GM12892 (cell line): ENCODE data around the gene SYPL1.

Source experiments
- DNase-seq: peaks from one replicate; pipeline ENCODE4 v3.0.0; 2011; ENCODE audit not compliant: insufficient read length
- FAIRE-seq: peaks from 2 replicates; lab custom pipeline; 2011; peaks lifted over from hg19 to GRCh38; lab: Jason Lieb, UNC
- POLR2A ChIP-seq: IDR thresholded peaks from 2 replicates; pipeline ENCODE4 v1.6.1; 2011; ENCODE audit warnings: low read depth, low read length, control low read depth
- POLR2AphosphoS5 ChIP-seq: IDR thresholded peaks from 2 replicates; pipeline ENCODE4 v1.6.1; 2011; ENCODE audit warnings: low read depth, low read length, control low read depth
- TAF1 ChIP-seq: IDR thresholded peaks from 2 replicates; pipeline ENCODE4 v1.6.1; 2011; ENCODE audit warnings: low read depth, mild to moderate bottlenecking, control low read depth, low read length, borderline replicate concordance

Gene SYPL1

GRCh38 chr7:106101726-106102125 lies 10.4 kb downstream of the SYPL1 start:
- FAIRE-seq (no peak), DNase-seq (no peak)
- TF ChIP-seq TAF1: no peak
- no peak for TF ChIP-seq POLR2AphosphoS5
- no peak for TF ChIP-seq POLR2A

DNA sequence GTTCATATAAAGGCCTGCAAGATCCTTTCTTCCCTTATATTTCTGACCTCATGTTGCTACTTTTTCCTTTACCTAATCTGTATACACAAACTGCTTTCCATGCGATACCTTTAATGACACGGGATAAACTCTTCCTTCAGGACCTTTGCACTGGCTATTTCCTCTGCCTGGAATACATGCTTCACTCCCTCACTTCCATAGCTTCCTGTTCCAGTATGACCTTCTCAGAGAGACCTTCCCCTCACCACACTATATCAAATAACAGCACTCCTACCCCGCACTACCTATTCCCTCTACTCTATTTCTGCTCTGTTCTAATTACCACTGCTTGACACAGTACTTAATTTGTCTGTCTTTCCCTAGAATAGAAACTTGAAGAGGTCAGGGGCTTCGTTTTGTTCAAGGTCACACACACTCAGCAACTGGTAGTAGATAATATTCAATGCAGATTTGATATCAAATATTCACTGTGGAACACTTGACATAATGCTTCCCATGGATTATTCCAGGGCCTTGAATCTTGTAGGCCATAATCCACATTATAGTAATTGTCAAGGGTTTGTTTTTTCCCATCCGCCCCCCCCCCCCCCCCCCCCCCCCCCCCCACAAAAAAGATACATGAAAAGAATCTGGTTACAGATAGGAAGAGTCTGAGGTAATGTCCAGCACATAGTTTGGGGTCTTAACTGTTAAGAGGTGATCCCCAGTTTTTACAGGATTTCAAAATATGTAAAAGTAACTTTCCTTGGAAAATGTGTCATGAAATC lies 11.1 kb downstream of the SYPL1 start:
- TF ChIP-seq POLR2A: no peak
- peak; percentile 99 for FAIRE-seq
- no peak for DNase-seq

- no peak for TF ChIP-seq POLR2AphosphoS5
- no peak for TF ChIP-seq TAF1
- TF ChIP-seq POLR2A: no peak
- DNase-seq: no peak
- FAIRE-seq: no peak
Observed at GRCh38 chr7:106099539-106099938, 12.6 kb downstream of the SYPL1 start.

DNA sequence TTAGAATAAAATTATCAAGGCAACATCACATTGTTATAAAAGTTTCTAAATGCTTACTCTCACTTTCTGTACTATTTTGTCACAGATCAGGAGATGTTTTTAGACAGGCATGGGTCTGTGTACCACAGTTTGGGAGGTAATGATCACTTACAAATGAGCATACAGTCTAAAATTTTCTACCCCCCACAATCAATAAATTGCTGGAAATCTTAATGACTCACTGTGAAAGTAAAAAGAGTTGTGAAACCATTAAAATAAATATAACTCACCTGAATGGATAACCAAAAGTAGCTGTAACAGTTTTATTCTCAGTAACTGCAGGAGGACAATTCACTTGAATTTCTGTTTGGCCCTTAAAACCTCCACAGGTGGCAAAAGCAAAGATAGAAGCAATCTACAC lies 13.2 kb downstream of the SYPL1 start:
- DNase-seq: no peak
- no peak for FAIRE-seq
- TF ChIP-seq POLR2A (no peak), TAF1 (no peak)

DNA sequence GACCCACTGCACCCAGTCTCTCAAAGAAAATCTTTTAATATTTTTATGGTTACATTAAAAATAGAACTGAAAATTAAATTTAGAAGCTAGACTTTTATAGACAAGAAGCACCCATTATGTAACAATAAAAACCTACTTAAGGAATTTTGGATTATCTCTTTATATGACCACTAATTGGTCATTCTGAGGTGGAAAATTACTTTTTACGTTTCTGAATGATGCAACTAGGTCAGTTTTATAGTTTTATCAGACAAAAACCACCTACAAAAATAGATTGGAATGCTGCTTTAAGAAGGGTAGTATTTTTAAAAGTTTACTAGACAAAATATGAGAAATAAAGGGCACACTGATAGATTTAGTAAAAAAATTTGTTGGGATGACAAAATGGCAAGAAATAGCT lies 16.5 kb downstream of the SYPL1 start:
- no peak for FAIRE-seq
- DNase-seq: no peak
- no peak for TF ChIP-seq TAF1
- TF ChIP-seq POLR2A: no peak
- TF ChIP-seq POLR2AphosphoS5: no peak

GRCh38 chr7:106094780-106095179 lies 17.3 kb downstream of the SYPL1 start:
- no peak for DNase-seq
- TF ChIP-seq POLR2A (no peak), TAF1 (no peak), POLR2AphosphoS5 (no peak)

GRCh38 chr7:106092204-106092603 lies 19.9 kb downstream of the SYPL1 start:
- TF ChIP-seq POLR2AphosphoS5 (no peak), TAF1 (no peak), POLR2A (no peak)
- FAIRE-seq: no peak
- DNase-seq: no peak

More at GRCh38 chr7:106094780-106095179, 17.3 kb downstream of the SYPL1 start:
- FAIRE-seq: peak; percentile 51

- FAIRE-seq (peak; percentile 14), DNase-seq (no peak)
- no peak for TF ChIP-seq POLR2AphosphoS5
- no peak for TF ChIP-seq TAF1
- no peak for TF ChIP-seq POLR2A
Observed at GRCh38 chr7:106089647-106090046, 22.5 kb downstream of the SYPL1 start.

DNA sequence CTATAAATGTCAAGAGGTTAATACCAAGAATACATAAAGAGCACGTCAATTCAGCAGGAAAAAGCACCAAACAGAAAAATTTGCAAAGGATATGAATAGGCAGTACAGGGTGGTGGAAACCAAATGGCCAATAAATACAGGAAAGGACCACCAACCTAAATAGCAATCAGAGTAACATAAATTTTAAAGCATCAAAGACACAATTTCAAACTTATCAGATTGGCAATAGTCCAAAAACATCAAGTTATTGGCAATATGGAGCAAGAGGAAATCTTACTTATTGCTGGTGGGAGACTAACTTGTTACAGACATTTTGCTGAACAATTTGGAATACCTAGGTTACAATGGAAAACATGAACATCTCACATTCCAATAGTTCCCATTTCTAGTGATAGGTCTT lies 24.1 kb downstream of the SYPL1 start:
- no peak for FAIRE-seq
- DNase-seq: no peak
- no peak for TF ChIP-seq TAF1
- TF ChIP-seq POLR2AphosphoS5: no peak
- TF ChIP-seq POLR2A: no peak

- no peak for TF ChIP-seq TAF1
- no peak for TF ChIP-seq POLR2AphosphoS5
- TF ChIP-seq POLR2A: no peak
- DNase-seq: no peak
- no peak for FAIRE-seq
Observed at GRCh38 chr7:106086062-106086461, 26.1 kb downstream of the SYPL1 start.

- TF ChIP-seq POLR2AphosphoS5 (no peak), TAF1 (no peak), POLR2A (no peak)
- DNase-seq (no peak), FAIRE-seq (no peak)
Observed at GRCh38 chr7:106085015-106085414, 27.1 kb downstream of the SYPL1 start.

DNA sequence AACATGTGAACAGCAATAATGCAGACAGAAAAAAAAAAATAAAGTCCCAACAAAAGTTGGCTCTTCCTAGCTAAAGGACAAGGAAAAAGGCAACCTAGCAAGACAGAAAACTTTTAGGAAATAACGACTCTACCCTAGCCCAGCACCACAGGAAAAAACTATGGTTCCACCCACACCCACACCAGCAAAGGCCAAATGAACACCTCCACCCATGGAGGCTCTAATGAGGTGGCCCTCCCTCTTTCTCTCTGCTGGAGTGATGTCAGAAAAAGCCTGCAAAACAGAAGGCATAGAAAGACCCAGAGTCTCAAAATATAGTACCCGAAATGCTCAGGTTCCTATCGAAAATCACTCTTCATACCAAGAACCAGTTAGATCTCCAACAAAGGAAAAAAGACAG lies 28.4 kb downstream of the SYPL1 start:
- no peak for FAIRE-seq
- no peak for DNase-seq
- TF ChIP-seq POLR2AphosphoS5 (no peak), TAF1 (no peak), POLR2A (no peak)
